Activated T-cell treated with anti-CD3 and anti-CD28 coated beads, Interleukin-2, amount 50 U/mL, for 4 hours (primary cell): Measurements from ENCODE around the gene CSAD. TPM values are rescaled to one million over a fixed set of nuclear protein-coding genes. Genes with fewer than 3 reads are reported as not detected.
"Not testable (repeated sequence)": the region's sequence is repeated elsewhere in the genome, so short reads cannot be mapped to it uniquely, and the experiment has no call there.

ENCODE experiments used
- ATAC-seq, 2 donors: fragments of 200-7000 bp; cut with Tn5 transposase; one replicate each; pipeline ENCODE4 v1.10.0; 2021
- DNase-seq: peaks from one replicate; pipeline ENCODE4 v3.0.0-alpha.2; 2020
- H3K27me3 Mint-ChIP-seq: one replicate; pipeline ENCODE4 v1.8.0; 2021; ENCODE audit warnings: low read depth, mixed read lengths
- H3K36me3 Mint-ChIP-seq: one replicate; pipeline ENCODE4 v1.8.0; 2022; ENCODE audit warnings: mixed read lengths; ENCODE audit not compliant: insufficient read depth
- H3K4me1 Mint-ChIP-seq: one replicate; pipeline ENCODE4 v1.8.0; 2021; ENCODE audit warnings: low read depth, mixed read lengths
- H3K4me3 Mint-ChIP-seq: one replicate; pipeline ENCODE4 v1.8.0; 2021; ENCODE audit warnings: mild to moderate bottlenecking, moderate library complexity, mixed read lengths
- H3K9me3 Mint-ChIP-seq: one replicate; pipeline ENCODE4 v1.8.0; 2021; ENCODE audit warnings: mixed read lengths
- total RNA-seq, 3 donors: library from RNA; stranded (reverse); gene quantifications; one replicate each; pipeline ENCODE4 v1.2.1, GENCODE V29; 2021

The CSAD gene
- total RNA-seq, 3 donors from 2014 or later: 8.0 to 10.6 (median 9.3) TPM

DNA sequence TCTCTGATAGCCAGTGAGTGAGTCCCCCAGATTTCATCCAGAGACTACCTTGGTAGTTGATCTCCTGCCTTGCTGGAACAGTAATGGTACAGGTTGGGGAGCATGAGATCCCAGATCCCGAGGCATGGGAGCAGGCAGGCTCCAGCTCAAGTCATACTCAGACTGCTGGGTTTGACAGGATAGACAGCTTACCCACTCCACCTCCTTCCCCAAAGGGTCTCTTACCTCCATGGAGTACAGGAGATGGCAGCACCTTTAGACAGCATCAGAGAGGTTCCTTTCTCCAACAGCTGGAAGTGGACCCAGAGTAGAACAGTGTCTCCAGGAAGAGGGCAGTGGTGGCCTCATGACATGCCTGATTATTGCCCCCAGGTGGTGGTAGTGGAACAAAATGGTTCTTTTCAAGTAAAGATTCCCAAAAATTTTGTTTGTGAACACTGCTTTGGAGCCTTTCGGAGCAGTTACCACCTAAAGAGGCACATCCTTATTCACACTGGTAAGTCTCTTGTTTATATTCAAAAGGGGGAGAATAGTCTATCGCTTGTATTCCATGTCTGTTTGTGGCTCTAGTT lies 4.9 kb upstream of the CSAD start:
- ATAC-seq (no peak), DNase-seq (no peak)
- Mint-ChIP-seq H3K4me3 (no peak overlapping the region), H3K9me3 (no peaks in the 10 kb centered on the region), H3K27me3 (no peaks in the 10 kb centered on the region), H3K36me3 (peaks cover 29% of the 10 kb centered on the region), H3K4me1 (peaks cover 46% of the 10 kb centered on the region)

- Mint-ChIP-seq H3K4me3 (no peak overlapping the region), H3K36me3 (peaks cover 29% of the 10 kb centered on the region), H3K9me3 (no peaks in the 10 kb centered on the region), H3K27me3 (no peaks in the 10 kb centered on the region), H3K4me1 (peaks cover 45% of the 10 kb centered on the region)
- DNase-seq: no peak
- ATAC-seq: no peak
These were observed 4.1 kb upstream of the CSAD start for GRCh38 chr12:53184828-53185227.

GRCh38 chr12:53182903-53183302 lies 2.2 kb upstream of the CSAD start:
- DNase-seq: no peak
- peaks cover 29% of the 10 kb centered on the region for H3K36me3 Mint-ChIP-seq
- H3K27me3 Mint-ChIP-seq: no peaks in the 10 kb centered on the region
- H3K9me3 Mint-ChIP-seq: no peaks in the 10 kb centered on the region
- ATAC-seq: no peak
- peaks cover 53% of the 10 kb centered on the region for H3K4me1 Mint-ChIP-seq
- H3K4me3 Mint-ChIP-seq: peak overlapping the region; percentile 97

DNA sequence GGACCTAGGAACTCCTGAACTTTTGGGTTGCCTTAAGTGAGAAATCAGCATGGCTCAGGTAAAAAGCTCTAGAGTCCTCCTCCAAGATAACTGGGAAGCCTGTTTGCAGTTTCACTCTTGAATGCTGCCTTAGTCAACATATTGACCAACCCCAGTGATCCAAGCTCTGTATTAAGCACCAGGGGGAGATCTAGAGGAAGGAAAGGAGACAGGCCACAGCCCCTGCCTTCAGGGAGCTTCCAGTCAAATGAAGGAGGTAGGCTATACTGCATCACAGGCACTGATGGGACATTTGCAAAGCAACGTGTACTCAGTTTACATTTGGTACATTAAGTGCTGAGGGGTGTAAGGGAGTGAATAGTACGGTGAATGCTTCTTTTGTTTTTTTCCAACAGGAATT lies 1.2 kb upstream of the CSAD start:
- DNase-seq (no peak), ATAC-seq (no peak)
- H3K27me3 Mint-ChIP-seq: no peaks in the 10 kb centered on the region
- H3K4me1 Mint-ChIP-seq: peaks cover 53% of the 10 kb centered on the region
- peak overlapping the region; percentile 97 for H3K4me3 Mint-ChIP-seq
- H3K36me3 Mint-ChIP-seq: peaks cover 26% of the 10 kb centered on the region
- no peaks in the 10 kb centered on the region for H3K9me3 Mint-ChIP-seq

GRCh38 chr12:53180931-53181645 lies 363 bp upstream of the CSAD start:
- Mint-ChIP-seq H3K9me3 (no peaks in the 10 kb centered on the region), H3K4me1 (peaks cover 53% of the 10 kb centered on the region), H3K27me3 (no peaks in the 10 kb centered on the region), H3K4me3 (peak overlapping the region; percentile 97), H3K36me3 (peaks cover 19% of the 10 kb centered on the region)
- peak; percentile 73 for DNase-seq
- peak; percentile 61 to 69 for ATAC-seq

DNA sequence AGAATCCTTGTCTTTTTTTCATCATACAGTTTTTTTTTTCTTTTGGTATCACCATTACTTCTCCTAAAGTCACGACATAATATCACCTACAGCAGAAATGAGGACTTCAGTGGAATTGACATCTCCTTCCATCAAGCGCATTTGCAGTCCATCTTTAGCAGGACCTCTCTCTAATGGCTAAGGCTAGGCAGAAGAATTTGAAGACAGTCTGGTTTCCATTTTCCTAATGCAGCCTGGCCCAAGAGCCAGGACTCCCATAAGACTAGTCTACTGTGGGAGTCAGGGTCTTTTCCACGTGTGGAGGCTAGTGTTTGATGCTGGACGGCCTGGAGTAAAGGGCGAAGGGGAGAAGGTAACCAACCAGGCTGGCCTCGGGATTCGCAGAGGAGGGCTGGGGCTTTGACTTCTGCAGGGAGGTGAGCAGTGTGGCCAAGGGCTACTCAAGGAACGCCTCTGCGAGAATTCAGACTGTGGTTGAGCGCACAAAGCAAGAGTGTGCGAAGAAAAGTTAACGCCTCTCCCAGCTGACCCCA lies 972 bp downstream of the CSAD start:
- H3K27me3 Mint-ChIP-seq: no peaks in the 10 kb centered on the region
- ATAC-seq: peak; percentile 1 to 4
- H3K36me3 Mint-ChIP-seq: peaks cover 15% of the 10 kb centered on the region
- peak overlapping the region; percentile 89 for H3K4me3 Mint-ChIP-seq
- H3K4me1 Mint-ChIP-seq: peaks cover 48% of the 10 kb centered on the region
- no peaks in the 10 kb centered on the region for H3K9me3 Mint-ChIP-seq
- DNase-seq: no peak

DNA sequence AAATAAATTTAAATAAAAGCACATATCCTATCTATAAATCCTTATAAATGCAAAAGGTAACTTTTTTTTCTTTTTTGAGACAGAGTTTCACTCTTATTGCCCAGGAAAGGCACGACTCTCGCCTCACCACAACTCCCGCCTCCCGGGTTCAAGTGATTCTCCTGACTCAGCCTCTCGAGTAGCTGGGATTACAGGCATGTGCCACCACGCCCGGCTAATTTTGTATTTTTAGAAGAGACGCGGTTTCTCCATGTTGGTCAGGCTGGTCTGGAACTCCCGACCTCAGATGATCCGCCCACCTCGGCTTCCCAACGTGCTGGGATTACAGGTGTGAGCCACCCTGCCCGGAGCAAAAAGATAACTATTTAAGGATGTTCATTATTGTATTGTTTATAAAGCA lies 1.9 kb downstream of the CSAD start:
- ATAC-seq, H3K9me3 Mint-ChIP-seq, DNase-seq, H3K27me3 Mint-ChIP-seq: not testable (repeated sequence)
- Mint-ChIP-seq H3K4me1 (peaks cover 39% of the 10 kb centered on the region), H3K36me3 (peaks cover 15% of the 10 kb centered on the region), H3K4me3 (peak overlapping the region; percentile 89)

DNA sequence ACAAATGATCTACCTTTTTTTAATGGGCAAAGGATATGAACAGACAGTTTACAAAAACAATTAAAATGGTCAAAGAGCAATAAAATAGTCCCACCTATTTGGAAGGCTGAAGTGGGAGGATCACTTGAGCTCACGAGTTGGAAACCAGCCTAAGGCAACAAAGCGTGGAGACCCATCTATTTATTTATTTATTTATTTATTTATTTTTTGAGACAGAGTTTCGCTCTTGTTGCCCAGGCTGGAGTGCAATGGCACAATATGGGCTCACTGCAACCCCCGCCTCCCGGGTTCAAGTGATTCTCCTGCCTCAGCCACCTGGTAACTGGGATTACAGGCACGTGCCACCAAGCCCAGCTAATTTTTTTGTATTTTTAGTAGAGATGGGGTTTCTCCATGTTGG lies 3.3 kb downstream of the CSAD start:
- ATAC-seq, H3K4me3 Mint-ChIP-seq, H3K27me3 Mint-ChIP-seq, DNase-seq, H3K9me3 Mint-ChIP-seq: not testable (repeated sequence)
- H3K4me1 Mint-ChIP-seq: peaks cover 25% of the 10 kb centered on the region
- peaks cover 13% of the 10 kb centered on the region for H3K36me3 Mint-ChIP-seq

DNA sequence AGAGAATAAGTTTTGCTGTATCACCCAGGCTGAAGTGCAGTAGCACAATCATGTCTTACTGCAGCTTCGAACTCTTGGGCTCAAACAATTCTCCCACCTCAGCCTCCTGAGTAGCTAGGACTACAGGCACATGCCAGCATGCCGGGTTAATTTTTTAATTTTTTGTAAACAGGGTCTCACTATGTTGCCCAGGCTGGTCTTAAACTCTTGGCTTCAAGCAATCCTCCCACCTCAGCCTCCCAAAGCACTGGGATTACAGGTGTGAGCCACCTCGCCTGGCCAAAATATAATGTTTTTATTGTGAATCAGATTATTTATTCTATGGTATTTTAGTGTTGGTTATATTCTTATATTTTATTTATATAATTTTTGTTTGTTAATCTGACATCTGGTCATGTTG lies 4.0 kb downstream of the CSAD start:
- Mint-ChIP-seq H3K4me3 (no peak overlapping the region), H3K4me1 (peaks cover 18% of the 10 kb centered on the region)

GRCh38 chr12:53174881-53175491 lies 5.7 kb downstream of the CSAD start:
- Mint-ChIP-seq H3K9me3 (no peaks in the 10 kb centered on the region), H3K36me3 (peaks cover 7% of the 10 kb centered on the region), H3K4me1 (peaks cover 11% of the 10 kb centered on the region), H3K27me3 (no peaks in the 10 kb centered on the region), H3K4me3 (no peak overlapping the region)
- ATAC-seq (no peak), DNase-seq (no peak)

More for the DNA sequence above, 4.0 kb downstream of the CSAD start:
- Mint-ChIP-seq H3K9me3 (no peaks in the 10 kb centered on the region), H3K36me3 (peaks cover 8% of the 10 kb centered on the region), H3K27me3 (no peaks in the 10 kb centered on the region)
- no peak for DNase-seq
- ATAC-seq: no peak

- H3K27me3 Mint-ChIP-seq: no peaks in the 10 kb centered on the region
- no peaks in the 10 kb centered on the region for H3K4me1 Mint-ChIP-seq
- DNase-seq (no peak), ATAC-seq (no peak)
- H3K36me3 Mint-ChIP-seq: peaks cover 12% of the 10 kb centered on the region
- H3K4me3 Mint-ChIP-seq: no peak overlapping the region
- no peaks in the 10 kb centered on the region for H3K9me3 Mint-ChIP-seq
These were observed 7.5 kb downstream of the CSAD start for GRCh38 chr12:53173085-53173715.

- H3K36me3 Mint-ChIP-seq: peaks cover 12% of the 10 kb centered on the region
- no peaks in the 10 kb centered on the region for H3K9me3 Mint-ChIP-seq
- ATAC-seq (no peak), DNase-seq (no peak)
- H3K4me1 Mint-ChIP-seq: no peaks in the 10 kb centered on the region
- no peak overlapping the region for H3K4me3 Mint-ChIP-seq
- H3K27me3 Mint-ChIP-seq: no peaks in the 10 kb centered on the region
These were observed 8.4 kb downstream of the CSAD start for GRCh38 chr12:53172352-53172751.

GRCh38 chr12:53171725-53172329 lies 8.9 kb downstream of the CSAD start:
- H3K36me3 Mint-ChIP-seq: peaks cover 12% of the 10 kb centered on the region
- H3K4me1 Mint-ChIP-seq: no peaks in the 10 kb centered on the region
- ATAC-seq (no peak), DNase-seq (no peak)
- no peaks in the 10 kb centered on the region for H3K27me3 Mint-ChIP-seq
- no peaks in the 10 kb centered on the region for H3K9me3 Mint-ChIP-seq
- H3K4me3 Mint-ChIP-seq: no peak overlapping the region
